HG02798 (cell line): ENCODE data around the gene LAIR1.
"Not testable (repeated sequence)": the region's sequence is repeated elsewhere in the genome, so short reads cannot be mapped to it uniquely, and the experiment has no call there.

Experiments used
- ATAC-seq: cut with Tn5 transposase; IDR thresholded peaks from one replicate; pipeline ENCODE4 v1.9.1; 2021; ENCODE audit warnings: mild to moderate bottlenecking; ENCODE audit not compliant: unreplicated experiment, poor library complexity

The LAIR1 gene

GRCh38 chr19:54379187-54379678, 14.5 kb upstream of the LAIR1 start:
- ATAC-seq, result no peak

DNA sequence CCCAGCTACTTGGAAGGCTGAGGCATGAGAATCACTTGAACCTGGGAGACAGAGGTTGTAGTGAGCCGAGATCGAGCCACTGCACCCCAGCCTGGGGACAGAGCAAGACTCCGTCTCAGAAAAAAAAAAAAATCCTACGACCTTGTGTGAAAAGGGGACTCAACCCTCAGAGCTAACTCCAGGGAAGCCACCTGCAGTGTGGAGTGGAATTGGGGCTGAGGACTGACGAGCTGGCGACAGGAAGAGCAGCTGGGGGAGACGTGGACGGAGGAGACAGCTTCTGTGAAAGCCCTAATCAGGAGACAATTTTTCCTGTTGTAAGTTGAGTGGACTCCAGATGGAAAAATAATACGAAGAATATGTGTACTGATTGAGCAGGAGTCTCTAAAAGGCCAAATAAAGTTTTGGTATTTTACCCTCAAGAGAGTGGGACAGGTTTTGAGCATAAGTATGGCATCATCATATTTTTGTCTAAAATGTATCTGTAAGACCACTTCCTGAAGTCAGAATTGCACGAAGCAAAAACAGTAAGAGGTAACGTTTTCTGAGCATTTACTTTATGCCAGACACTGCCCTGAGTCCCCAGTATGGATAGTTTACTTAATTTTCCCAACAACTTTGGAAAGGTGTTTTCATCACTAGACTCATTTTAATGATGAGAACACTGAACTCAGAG, 12.0 kb upstream of the LAIR1 start:
- no peak for ATAC-seq

DNA sequence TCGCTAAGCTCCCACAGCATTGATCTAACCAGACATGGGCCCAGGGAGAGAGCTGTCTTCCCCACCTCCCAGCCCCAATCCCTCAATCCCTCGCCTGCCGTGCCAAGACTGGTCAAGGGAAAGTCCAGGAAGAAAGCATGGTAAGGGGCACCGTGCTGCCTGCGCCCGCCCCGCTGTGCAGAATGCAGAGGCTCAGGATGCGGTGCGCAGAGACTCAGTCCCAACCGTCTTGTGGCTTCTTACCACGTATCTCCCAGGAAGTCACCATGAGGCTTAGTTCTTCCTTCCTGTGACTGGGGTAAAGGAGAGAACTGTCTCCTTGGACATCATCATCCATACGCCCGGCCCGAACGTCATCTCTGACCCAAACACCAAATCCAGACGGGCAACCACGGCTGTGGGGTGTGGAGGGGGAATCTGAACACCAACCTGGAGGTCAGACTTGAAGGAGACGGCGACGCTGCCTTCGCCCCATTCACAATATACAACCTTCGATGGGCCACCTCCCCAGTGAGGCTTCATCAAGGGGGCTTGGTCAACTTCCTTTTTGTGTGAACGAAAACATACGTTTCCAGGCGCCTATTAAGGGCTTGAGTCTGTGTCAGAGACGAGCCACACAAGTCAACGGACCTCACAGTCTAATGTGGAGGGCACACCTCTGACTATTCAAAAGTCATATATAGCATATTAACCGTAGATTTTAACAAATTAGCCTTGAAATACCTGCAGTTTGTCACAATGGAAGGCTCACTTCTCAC, 10.6 kb upstream of the LAIR1 start:
- not testable (repeated sequence) for ATAC-seq

GRCh38 chr19:54373781-54374631, 9.3 kb upstream of the LAIR1 start:
- no peak for ATAC-seq

DNA sequence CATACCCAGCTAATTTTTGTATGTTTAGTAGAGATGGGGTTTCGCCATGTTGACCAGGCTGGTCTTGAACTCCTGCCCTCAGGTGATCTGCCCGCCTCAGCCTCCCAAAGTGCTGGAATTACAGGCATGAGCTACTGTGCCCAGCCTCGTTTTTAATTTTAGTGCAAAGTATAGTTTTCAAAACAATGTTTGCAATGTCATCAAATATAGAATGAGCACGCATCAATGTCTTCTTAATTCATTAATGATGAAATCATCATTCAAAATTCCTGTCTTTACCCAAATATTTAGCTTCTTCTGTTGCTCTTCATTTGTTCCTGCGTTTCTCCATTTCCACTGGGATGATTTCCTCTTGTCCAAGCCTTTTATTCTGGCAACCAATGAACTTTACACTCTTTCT, 6.7 kb upstream of the LAIR1 start:
- ATAC-seq, result not testable (repeated sequence)

GRCh38 chr19:54370434-54370796, 5.7 kb upstream of the LAIR1 start:
- ATAC-seq, result not testable (repeated sequence)

DNA sequence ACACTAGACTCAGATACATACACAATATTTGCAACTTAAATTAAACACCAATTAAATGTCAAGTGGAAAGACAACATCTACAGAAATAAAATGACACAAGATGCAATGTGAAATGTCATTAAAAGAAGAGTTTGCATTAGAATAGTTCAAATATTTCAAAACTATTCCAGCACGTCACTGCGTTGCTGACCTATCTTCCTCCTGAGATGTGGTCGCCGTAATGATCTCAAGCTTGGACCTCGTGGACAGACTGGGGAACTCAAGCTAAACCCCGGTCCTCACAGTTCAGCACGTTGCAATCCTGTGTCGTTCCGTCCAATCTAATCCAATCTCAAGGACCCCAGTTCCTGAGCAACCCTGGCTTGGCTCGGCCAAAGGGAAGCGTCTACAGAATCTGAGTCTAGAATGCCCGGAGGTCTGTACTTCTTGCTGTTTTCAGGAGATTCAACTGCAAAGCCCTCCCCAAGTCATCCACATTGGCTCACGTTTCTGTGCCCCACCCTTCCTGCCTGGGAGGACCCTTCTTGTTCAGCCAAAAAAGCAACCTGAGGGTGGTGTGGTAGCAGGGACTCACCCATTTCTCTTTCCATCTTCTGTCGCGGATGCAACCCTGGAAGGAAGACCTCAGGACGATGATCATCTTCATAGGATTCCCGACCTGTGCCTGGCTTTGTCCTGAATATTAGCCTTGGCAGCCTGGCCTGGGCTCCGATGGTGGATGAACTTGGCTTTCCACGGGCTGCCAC, 5.1 kb upstream of the LAIR1 start:
- not testable (repeated sequence) for ATAC-seq

- ATAC-seq, result no peak
Measured at GRCh38 chr19:54369082-54369687, 4.5 kb upstream of the LAIR1 start.

DNA sequence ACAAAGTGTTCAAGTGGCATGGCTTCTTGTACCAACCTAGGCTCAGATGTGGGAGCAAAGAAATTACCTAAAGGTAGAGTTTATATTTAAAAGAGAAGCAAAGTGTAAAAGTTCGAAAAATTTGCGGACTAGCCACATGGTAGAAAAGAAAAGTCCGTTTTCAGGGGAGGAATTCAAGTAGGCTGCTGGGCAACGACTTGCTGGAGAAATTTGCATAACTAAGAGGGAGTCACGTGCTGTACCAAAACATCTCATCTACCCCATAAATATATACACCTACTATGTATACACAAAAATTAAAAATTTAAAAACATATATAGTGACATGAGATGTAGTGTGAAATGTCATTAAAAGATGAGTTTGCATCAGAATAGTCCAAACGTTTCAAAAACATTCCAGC, 2.1 kb upstream of the LAIR1 start:
- no peak for ATAC-seq

DNA sequence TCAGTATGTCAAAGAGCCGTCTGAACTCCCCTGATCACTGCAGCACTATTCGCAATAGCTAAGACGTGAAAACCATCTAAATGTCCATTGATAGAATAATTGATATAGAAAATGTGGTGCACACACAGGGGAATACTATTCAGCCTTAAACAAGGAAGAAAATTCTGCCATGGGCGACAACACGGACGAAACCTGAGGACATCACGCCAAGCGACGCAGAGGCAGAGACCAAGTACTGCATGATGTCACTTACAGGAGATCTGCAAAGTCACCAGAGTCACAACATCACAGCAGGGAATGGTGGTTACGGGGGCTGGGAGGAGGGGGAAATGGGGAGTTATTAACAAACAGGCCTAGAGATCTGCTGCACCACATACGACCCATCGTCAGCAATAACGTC, 1.1 kb upstream of the LAIR1 start:
- ATAC-seq, result not testable (repeated sequence)

DNA sequence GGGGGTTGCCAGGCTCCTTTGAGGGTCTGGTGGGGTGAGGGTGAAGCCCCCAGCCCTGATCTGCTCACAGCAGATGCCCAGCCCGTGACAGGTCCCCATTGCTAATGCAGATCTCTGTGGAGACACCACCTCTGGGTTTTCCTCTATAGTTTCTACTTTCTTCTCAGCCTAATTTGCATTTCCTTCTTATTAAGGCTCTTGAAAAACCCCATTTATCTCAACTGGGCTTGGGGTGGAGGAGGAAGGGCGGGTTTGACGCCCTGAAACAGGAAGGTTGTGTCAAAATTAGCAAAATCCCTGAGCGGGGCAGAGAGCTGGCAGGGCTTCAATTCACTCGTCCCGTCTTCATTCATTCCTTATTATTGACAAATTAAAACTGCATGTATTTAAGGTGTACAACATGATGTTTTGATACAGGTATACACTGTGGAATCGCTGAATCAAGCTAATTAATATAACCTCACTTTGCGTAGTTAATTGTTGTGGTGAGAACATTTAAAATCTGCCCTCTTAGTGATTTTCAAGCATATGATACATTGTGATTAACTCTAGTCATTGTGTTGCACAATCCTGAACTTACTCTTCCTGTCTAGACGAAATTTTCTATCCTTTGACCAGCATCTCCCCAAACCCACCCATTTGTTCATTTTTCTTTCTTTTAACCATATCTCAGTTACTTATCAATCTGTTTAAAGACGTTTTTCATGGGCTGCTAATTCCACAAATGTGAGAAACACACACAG, 2.9 kb downstream of the LAIR1 start:
- ATAC-seq, result not testable (repeated sequence)

GRCh38 chr19:54359149-54359820, 5.4 kb downstream of the LAIR1 start:
- peak; percentile 58 for ATAC-seq

GRCh38 chr19:54357381-54357780, 7.3 kb downstream of the LAIR1 start:
- ATAC-seq, result no peak

- no peak for ATAC-seq
Measured at GRCh38 chr19:54356444-54357056, 8.2 kb downstream of the LAIR1 start.

GRCh38 chr19:54355675-54356074, 9.1 kb downstream of the LAIR1 start:
- no peak for ATAC-seq

DNA sequence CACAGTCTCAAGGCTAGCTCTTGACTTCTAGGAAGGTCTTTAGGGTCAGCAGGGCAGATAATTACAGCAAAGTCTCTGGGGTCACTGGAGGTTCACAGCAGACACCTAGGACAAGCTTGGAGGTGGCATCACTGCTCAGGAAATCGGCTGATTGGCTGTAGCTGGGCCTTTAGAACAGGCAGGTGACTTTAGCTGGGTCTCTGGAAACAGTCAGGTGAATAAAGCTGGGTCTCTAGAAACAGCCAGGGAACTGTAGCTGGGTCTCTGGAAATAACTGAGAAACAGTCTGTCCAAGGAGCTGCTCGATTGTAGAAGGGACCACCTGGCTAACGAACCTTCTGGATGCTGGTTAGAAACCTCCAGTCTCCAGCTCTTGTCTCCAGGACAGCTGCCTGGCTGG, 10.0 kb downstream of the LAIR1 start:
- no peak for ATAC-seq

DNA sequence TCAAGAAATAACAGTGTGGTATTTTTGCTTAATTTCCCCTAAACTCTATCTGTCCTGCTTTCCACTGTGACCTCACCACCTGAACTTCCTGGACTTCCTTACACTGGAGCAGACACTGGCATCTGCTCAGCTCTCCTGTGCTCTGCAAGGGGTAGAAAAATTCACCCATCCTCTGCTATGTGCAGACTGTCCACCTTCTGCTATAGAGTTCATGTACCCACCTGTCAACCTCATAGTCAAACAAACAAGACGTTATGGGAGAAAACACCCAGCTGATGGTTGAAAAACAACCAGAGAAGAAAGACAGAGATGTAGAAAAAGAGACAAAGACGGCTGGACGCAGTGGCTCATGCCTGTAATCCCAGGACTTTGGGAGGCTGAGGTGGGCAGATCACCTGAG, 12.2 kb downstream of the LAIR1 start:
- ATAC-seq, result no peak

DNA sequence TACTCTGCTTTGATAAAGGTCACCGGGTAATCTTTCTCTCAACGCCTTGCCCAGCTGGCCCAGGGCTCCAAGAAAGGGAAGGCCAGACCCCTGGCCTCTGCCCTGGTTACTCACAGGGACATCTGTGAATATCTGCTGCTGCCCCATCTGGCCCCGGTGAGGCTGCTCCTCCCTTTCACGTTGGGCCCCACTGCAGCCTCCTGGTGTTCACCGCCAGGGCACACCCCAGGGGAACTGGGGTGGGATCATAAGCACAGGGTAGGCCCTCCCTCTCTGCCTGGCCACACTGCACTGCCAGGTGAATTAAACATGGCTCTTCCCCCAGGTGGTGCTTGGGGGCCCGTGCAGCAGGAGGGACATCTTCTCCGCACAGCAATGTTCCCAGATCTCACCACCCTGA, 12.7 kb downstream of the LAIR1 start:
- ATAC-seq, result no peak
